ENCODE data around the gene CA11. TPM values are rescaled to one million over a fixed set of nuclear protein-coding genes. Genes with fewer than 3 reads are reported as not detected.
"Not testable (repeated sequence)": the region's sequence is repeated elsewhere in the genome, so short reads cannot be mapped to it uniquely, and the experiment has no call there.

The CA11 gene
- total and polyA plus RNA-seq, 5 donors from 2014 or later: 4.1 to 10.4 (median 6.1) TPM

DNA sequence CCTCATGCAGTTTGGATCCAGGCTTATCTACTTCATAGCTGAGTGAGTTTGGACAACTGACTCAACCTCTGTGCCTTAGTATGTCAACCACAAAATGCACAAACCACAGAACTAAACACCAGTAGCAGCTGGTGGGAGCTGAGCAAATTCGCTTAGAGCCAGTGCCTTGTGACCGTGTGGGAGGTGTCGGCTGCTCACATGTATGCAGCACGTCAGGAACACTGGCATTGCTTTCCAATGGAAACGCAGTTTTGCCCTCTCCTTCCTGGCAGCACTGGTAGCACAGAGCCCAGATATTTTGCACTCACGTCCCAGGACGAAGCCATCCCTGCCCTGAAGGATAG is 35.1 kb upstream of the CA11 start:
- no peak overlapping the region for H3K4me3 ChIP-seq (ENCODE audit: low read depth, low read length)
- no peaks in the 10 kb centered on the region for H3K9me3 ChIP-seq (ENCODE audit: control insufficient read depth in 2 of 2, low read length in 2 of 2)
- ATAC-seq (ENCODE audit: low read depth in 2 of 2) (no peak), DNase-seq (no peak)
- H3K27me3 ChIP-seq (ENCODE audit: control insufficient read depth, insufficient read depth, low read length): no peaks in the 10 kb centered on the region
- Mint-ChIP-seq H3K4me1 (no peaks in the 10 kb centered on the region), H3K27me3 (peaks cover 4% of the 10 kb centered on the region), H3K4me3 (no peak overlapping the region), H3K9me3 (no peaks in the 10 kb centered on the region), H3K27ac (no peak overlapping the region), H3K36me3 (no peaks in the 10 kb centered on the region)
- no peaks in the 10 kb centered on the region for H3K4me1 ChIP-seq (ENCODE audit: control insufficient read depth, insufficient read depth, low read length, poor library complexity, severe bottlenecking)
- no peaks in the 10 kb centered on the region for H3K36me3 ChIP-seq (ENCODE audit: control insufficient read depth, insufficient read depth, low read length)
- no peak overlapping the region for H3K27ac ChIP-seq (ENCODE audit: insufficient read depth, low read length, poor library complexity, severe bottlenecking)

- no peaks in the 10 kb centered on the region for H3K27me3 ChIP-seq (ENCODE audit: control insufficient read depth, insufficient read depth, low read length)
- peaks cover 4% of the 10 kb centered on the region for H3K27me3 Mint-ChIP-seq
These were observed 34.6 kb upstream of the CA11 start for GRCh38 chr19:48680436-48681126.

DNA sequence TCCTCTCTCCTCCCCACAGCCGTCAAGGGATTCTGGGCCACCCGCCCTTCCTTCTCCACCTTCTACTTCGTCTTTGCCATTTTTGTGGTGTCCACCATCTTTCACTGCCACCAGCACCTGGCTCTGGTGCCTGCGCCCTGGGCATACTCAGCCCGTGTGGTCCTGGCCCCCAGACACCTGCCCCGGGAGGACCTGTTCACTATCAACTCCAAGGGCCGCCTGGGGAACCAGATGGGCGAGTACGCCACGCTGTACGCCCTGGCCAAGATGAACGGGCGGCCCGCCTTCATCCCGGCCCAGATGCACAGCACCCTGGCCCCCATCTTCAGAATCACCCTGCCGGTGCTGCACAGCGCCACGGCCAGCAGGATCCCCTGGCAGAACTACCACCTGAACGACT is 34.0 kb upstream of the CA11 start:
- not testable (repeated sequence) for ATAC-seq (ENCODE audit: low read depth in 2 of 2); H3K27ac ChIP-seq (ENCODE audit: insufficient read depth, low read length, poor library complexity, severe bottlenecking); H3K4me1 ChIP-seq (ENCODE audit: control insufficient read depth, insufficient read depth, low read length, poor library complexity, severe bottlenecking); H3K4me3 Mint-ChIP-seq; H3K27ac Mint-ChIP-seq; H3K9me3 ChIP-seq (ENCODE audit: control insufficient read depth in 2 of 2, low read length in 2 of 2); DNase-seq; H3K27me3 ChIP-seq (ENCODE audit: control insufficient read depth, insufficient read depth, low read length); H3K36me3 Mint-ChIP-seq; H3K9me3 Mint-ChIP-seq; H3K4me1 Mint-ChIP-seq; H3K27me3 Mint-ChIP-seq; H3K4me3 ChIP-seq (ENCODE audit: low read depth, low read length); H3K36me3 ChIP-seq (ENCODE audit: control insufficient read depth, insufficient read depth, low read length)

More at GRCh38 chr19:48680436-48681126, 34.6 kb upstream of the CA11 start:
- Mint-ChIP-seq H3K9me3 (no peaks in the 10 kb centered on the region), H3K36me3 (no peaks in the 10 kb centered on the region), H3K27ac (no peak overlapping the region), H3K4me3 (no peak overlapping the region), H3K4me1 (no peaks in the 10 kb centered on the region)
- Histone ChIP-seq H3K36me3 (ENCODE audit: control insufficient read depth, insufficient read depth, low read length) (no peaks in the 10 kb centered on the region), H3K9me3 (ENCODE audit: control insufficient read depth in 2 of 2, low read length in 2 of 2) (no peaks in the 10 kb centered on the region), H3K4me1 (ENCODE audit: control insufficient read depth, insufficient read depth, low read length, poor library complexity, severe bottlenecking) (peaks cover 2% of the 10 kb centered on the region), H3K27ac (ENCODE audit: insufficient read depth, low read length, poor library complexity, severe bottlenecking) (no peak overlapping the region), H3K4me3 (ENCODE audit: low read depth, low read length) (no peak overlapping the region)
- DNase-seq: no peak
- ATAC-seq (ENCODE audit: low read depth in 2 of 2): no peak

- no peaks in the 10 kb centered on the region for H3K36me3 Mint-ChIP-seq
- DNase-seq: no peak
These were observed 32.2 kb upstream of the CA11 start for GRCh38 chr19:48678201-48678600.

DNA sequence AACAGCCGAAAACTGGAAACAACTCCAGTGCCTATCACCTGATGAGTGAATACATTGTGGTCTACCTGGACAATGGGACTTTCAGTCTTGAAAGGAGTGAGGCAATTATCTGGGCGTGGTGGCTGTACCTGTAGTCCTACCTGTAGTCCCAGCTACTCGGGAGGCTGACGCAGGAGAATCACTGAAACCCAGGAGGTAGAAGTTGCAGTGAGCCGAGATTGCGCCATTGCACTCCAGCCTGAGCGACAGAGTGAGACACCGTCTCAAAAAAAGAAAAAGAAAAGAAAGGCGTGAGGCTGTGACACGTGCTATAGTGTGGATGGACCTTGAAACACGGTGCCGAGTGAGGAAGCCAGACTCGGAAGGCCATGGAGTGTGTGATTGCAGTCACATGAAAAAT is 30.9 kb upstream of the CA11 start:
- Mint-ChIP-seq H3K27me3 (no peaks in the 10 kb centered on the region), H3K4me3 (no peak overlapping the region), H3K27ac (no peak overlapping the region), H3K36me3 (no peaks in the 10 kb centered on the region), H3K9me3 (no peaks in the 10 kb centered on the region), H3K4me1 (peaks cover 0 to 6% (median 5%) of the 10 kb centered on the region in 4 donors)
- no peak for ATAC-seq (ENCODE audit: low read depth in 2 of 2)
- Histone ChIP-seq H3K27ac (ENCODE audit: insufficient read depth, low read length, poor library complexity, severe bottlenecking) (no peak overlapping the region), H3K4me1 (ENCODE audit: control insufficient read depth, insufficient read depth, low read length, poor library complexity, severe bottlenecking) (peaks cover 7% of the 10 kb centered on the region), H3K4me3 (ENCODE audit: low read depth, low read length) (no peak overlapping the region), H3K36me3 (ENCODE audit: control insufficient read depth, insufficient read depth, low read length) (no peaks in the 10 kb centered on the region), H3K9me3 (ENCODE audit: control insufficient read depth in 2 of 2, low read length in 2 of 2) (no peaks in the 10 kb centered on the region), H3K27me3 (ENCODE audit: control insufficient read depth, insufficient read depth, low read length) (no peaks in the 10 kb centered on the region)
- DNase-seq: no peak

More at GRCh38 chr19:48678201-48678600, 32.2 kb upstream of the CA11 start:
- H3K27me3 ChIP-seq (ENCODE audit: control insufficient read depth, insufficient read depth, low read length): no peaks in the 10 kb centered on the region
- peaks cover 0 to 6% (median 5%) of the 10 kb centered on the region in 4 donors for H3K4me1 Mint-ChIP-seq
- H3K27me3 Mint-ChIP-seq: peaks cover 1% of the 10 kb centered on the region
- H3K4me3 Mint-ChIP-seq: no peak overlapping the region
- H3K4me1 ChIP-seq (ENCODE audit: control insufficient read depth, insufficient read depth, low read length, poor library complexity, severe bottlenecking): peaks cover 7% of the 10 kb centered on the region
- ATAC-seq (ENCODE audit: low read depth in 2 of 2): no peak
- H3K27ac ChIP-seq (ENCODE audit: insufficient read depth, low read length, poor library complexity, severe bottlenecking): no peak overlapping the region
- H3K36me3 ChIP-seq (ENCODE audit: control insufficient read depth, insufficient read depth, low read length): no peaks in the 10 kb centered on the region
- H3K9me3 Mint-ChIP-seq: no peaks in the 10 kb centered on the region
- H3K9me3 ChIP-seq (ENCODE audit: control insufficient read depth in 2 of 2, low read length in 2 of 2): no peaks in the 10 kb centered on the region
- H3K4me3 ChIP-seq (ENCODE audit: low read depth, low read length): no peak overlapping the region
- H3K27ac Mint-ChIP-seq: no peak overlapping the region

DNA sequence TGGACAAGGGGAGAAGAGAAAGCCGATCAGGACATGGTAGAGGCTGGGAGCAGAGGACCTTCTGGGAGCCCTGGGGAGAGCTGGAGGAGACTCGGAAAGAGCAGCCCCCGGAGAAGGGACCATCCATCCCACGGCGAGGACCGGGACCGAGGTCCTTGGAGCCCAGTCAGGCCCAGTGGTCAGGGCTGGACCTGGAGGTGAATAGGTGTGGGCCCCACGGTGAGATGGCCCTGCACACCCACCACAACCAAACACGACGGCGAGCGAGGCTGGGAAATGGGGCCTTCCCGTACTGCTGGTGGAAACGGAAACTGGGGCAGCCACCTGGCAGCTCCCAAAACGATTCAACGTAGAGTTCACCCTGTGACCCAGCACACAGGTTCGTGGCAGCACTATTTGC is 30.5 kb upstream of the CA11 start:
- Histone ChIP-seq H3K9me3 (ENCODE audit: control insufficient read depth in 2 of 2, low read length in 2 of 2) (no peaks in the 10 kb centered on the region), H3K4me1 (ENCODE audit: control insufficient read depth, insufficient read depth, low read length, poor library complexity, severe bottlenecking) (peaks cover 7% of the 10 kb centered on the region), H3K4me3 (ENCODE audit: low read depth, low read length) (no peak overlapping the region), H3K27me3 (ENCODE audit: control insufficient read depth, insufficient read depth, low read length) (no peaks in the 10 kb centered on the region), H3K36me3 (ENCODE audit: control insufficient read depth, insufficient read depth, low read length) (no peaks in the 10 kb centered on the region), H3K27ac (ENCODE audit: insufficient read depth, low read length, poor library complexity, severe bottlenecking) (no peak overlapping the region)
- DNase-seq (no peak), ATAC-seq (ENCODE audit: low read depth in 2 of 2) (no peak)
- Mint-ChIP-seq H3K36me3 (no peaks in the 10 kb centered on the region), H3K4me3 (no peak overlapping the region), H3K4me1 (peaks cover 0 to 6% (median 5%) of the 10 kb centered on the region in 4 donors), H3K27me3 (no peaks in the 10 kb centered on the region), H3K27ac (no peak overlapping the region), H3K9me3 (no peaks in the 10 kb centered on the region)

- Mint-ChIP-seq H3K27ac (peak overlapping the region in 2 of 3 donors; percentile 63 to 86), H3K27me3 (no peaks in the 10 kb centered on the region), H3K9me3 (no peaks in the 10 kb centered on the region), H3K36me3 (no peaks in the 10 kb centered on the region), H3K4me1 (peaks cover 0 to 6% (median 5%) of the 10 kb centered on the region in 4 donors), H3K4me3 (no peak overlapping the region)
- H3K4me3 ChIP-seq (ENCODE audit: low read depth, low read length): no peak overlapping the region
- ATAC-seq (ENCODE audit: low read depth in 2 of 2) (peak; percentile 75 to 81), DNase-seq (peak; percentile 57 to 82 (median 80))
- H3K4me1 ChIP-seq (ENCODE audit: control insufficient read depth, insufficient read depth, low read length, poor library complexity, severe bottlenecking): peaks cover 7% of the 10 kb centered on the region
- no peak overlapping the region for H3K27ac ChIP-seq (ENCODE audit: insufficient read depth, low read length, poor library complexity, severe bottlenecking)
- H3K36me3 ChIP-seq (ENCODE audit: control insufficient read depth, insufficient read depth, low read length): no peaks in the 10 kb centered on the region
- H3K9me3 ChIP-seq (ENCODE audit: control insufficient read depth in 2 of 2, low read length in 2 of 2): no peaks in the 10 kb centered on the region
- H3K27me3 ChIP-seq (ENCODE audit: control insufficient read depth, insufficient read depth, low read length): no peaks in the 10 kb centered on the region
These were observed 29.2 kb upstream of the CA11 start for GRCh38 chr19:48674921-48675824.

Data from CD4-positive, CD25-positive, alpha-beta regulatory T cell (primary cell).